ENCODE measurements around the gene PCDHGB3.
"Not testable (repeated sequence)": the region's sequence is repeated elsewhere in the genome, so short reads cannot be mapped to it uniquely, and the experiment has no call there.

The PCDHGB3 gene

DNA sequence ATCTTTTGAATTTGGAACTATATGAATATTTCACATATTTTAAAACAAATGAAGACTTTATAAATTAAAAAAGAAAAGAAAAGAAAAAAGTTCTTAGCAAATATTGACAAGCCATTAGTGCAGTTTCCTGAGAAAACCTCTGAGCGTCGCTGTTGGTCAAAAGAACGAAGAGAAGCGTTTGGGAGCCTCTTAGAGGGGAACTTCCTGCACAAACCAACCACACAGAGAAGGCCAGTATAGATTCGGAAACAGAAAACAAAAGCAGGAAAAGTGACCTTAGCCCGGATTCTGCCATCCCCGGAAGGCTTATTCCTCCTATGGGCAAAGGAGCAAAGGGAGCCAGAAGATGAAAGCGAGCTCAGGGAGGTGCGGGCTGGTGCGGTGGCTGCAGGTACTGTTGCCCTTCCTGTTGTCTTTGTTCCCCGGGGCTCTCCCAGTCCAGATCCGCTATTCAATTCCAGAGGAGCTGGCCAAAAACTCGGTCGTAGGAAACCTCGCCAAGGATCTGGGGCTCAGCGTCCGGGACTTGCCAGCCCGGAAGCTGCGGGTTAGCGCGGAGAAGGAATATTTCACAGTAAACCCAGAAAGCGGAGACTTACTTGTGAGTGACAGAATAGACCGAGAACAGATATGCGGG, 10.1 kb upstream of the PCDHGB3 start, which contains the start of gene PCDHGB2:
Gene PCDHGB2, plus strand, starts transcription at position 205 of the 637 bp plus-strand sequence. Its CDS starts 142 bp downstream, at position 347.
- no peak for DNase-seq

GRCh38 chr5:141360685-141361084, 9.4 kb upstream of the PCDHGB3 start:
- no peak for DNase-seq

GRCh38 chr5:141362719-141363118, 7.3 kb upstream of the PCDHGB3 start:
- DNase-seq, result no peak

- no peak for DNase-seq
These were observed 5.9 kb upstream of the PCDHGB3 start, which contains the start of gene PCDHGA5 for GRCh38 chr5:141363952-141364660. TSS of gene PCDHGA5 (plus strand) at chr5:141364162. CDS start at chr5:141364331, 169 bp downstream.

- no peak for DNase-seq
These were observed 3.8 kb upstream of the PCDHGB3 start for GRCh38 chr5:141366016-141366896.

DNA sequence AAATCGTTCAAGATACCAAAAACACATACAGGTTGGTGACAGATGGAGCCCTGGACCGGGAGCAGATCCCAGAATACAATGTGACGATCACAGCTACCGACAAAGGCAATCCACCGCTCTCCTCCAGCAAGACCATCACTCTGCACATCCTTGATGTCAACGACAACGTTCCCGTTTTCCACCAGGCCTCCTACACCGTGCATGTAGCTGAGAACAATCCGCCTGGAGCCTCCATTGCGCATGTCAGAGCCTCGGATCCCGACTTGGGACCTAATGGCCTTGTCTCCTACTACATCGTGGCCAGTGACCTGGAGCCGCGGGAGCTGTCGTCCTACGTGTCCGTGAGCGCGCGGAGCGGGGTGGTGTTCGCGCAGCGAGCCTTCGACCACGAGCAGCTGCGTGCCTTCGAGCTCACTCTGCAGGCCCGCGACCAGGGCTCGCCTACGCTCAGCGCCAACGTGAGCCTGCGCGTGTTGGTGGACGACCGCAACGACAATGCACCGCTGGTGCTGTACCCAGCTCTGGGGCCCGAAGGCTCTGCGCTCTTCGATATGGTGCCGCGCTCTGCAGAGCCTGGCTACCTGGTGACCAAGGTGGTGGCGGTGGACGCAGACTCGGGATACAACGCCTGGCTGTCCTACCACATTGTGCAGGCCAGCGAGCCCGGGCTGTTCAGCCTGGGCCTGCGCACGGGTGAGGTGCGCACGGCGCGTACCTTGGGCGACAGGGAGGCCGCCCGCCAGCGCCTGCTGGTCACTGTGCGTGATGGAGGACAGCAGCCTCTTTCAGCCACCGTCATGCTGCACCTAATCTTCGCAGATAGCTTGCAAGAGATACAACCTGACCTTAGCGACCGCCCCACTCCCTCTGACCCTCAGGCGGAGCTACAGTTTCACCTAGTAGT, 1.8 kb downstream of the PCDHGB3 start:
- DNase-seq, result no peak

DNA sequence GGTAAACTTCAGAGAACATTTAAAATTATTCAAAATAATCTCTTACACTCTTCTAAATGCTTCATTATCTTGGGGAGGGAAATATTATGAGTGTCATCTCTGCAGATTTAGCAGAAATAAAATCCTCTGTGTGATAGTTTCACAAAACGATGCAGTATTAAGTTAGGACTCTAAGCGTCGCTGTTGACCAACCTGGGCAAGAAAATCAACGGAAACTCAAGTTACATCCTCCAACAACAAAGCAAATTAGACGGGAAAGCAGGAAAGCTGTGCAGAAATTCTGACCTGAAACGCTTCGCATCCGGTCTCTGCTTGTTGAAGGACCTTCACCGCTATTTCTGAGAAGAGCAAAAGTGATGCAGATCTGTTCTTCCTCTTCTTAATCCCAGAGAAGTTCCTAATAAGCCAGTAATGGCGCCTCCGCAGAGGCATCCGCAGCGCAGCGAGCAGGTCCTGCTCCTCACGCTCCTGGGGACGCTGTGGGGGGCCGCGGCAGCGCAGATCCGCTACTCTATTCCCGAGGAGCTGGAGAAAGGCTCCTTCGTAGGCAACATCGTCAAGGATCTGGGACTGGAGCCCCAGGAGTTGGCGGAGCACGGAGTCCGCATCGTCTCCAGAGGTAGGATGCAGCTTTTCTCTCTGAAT, 3.8 kb downstream of the PCDHGB3 start, which contains the start of gene PCDHGA6:
Gene PCDHGA6, plus strand, starts transcription at position 219 of the 645 bp plus-strand sequence. Its CDS starts 193 bp downstream, at position 412.
- no peak for DNase-seq

GRCh38 chr5:141374627-141375026, 4.6 kb downstream of the PCDHGB3 start:
- DNase-seq, result no peak

- not testable (repeated sequence) for DNase-seq
These were observed 5.6 kb downstream of the PCDHGB3 start for GRCh38 chr5:141375444-141376155.

GRCh38 chr5:141382469-141383294, 12.6 kb downstream of the PCDHGB3 start, which contains the start of gene PCDHGA7:
TSS of gene PCDHGA7 (plus strand) at chr5:141382742. CDS start at chr5:141382900, 158 bp downstream.
- no peak for DNase-seq

GRCh38 chr5:141383345-141383744, 13.3 kb downstream of the PCDHGB3 start:
- DNase-seq, result no peak

DNA sequence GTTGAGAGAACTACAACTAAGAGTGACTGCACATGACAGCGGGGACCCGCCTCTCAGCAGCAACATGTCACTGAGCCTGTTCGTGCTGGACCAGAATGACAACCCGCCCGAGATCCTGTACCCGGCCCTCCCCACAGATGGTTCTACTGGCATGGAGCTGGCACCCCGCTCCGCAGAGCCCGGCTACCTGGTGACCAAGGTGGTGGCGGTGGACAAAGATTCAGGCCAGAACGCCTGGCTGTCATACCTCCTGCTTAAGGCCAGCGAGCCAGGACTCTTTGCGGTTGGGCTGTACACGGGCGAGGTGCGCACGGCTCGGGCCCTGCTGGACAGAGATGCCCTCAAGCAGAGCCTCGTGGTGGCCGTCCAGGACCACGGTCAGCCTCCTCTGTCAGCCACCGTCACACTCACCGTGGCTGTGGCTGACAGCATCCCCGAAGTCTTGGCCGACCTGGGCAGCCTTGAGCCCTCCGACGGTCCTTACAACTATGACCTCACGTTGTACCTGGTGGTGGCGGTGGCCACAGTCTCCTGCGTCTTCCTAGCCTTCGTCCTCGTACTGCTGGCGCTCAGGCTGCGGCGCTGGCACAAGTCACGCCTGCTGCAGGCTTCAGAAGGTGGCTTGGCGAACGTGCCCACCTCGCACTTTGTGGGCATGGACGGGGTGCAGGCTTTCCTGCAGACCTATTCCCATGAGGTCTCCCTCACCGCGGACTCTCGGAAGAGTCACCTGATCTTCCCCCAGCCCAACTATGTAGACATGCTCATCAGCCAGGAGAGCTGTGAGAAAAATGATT, 14.6 kb downstream of the PCDHGB3 start:
- DNase-seq, result no peak

GRCh38 chr5:141387557-141388311, 17.7 kb downstream of the PCDHGB3 start, which contains the start of gene PCDHGB4:
TSS of gene PCDHGB4 (plus strand) at chr5:141387698. CDS start at chr5:141387885, 187 bp downstream.
- DNase-seq, result not testable (repeated sequence)

DNA sequence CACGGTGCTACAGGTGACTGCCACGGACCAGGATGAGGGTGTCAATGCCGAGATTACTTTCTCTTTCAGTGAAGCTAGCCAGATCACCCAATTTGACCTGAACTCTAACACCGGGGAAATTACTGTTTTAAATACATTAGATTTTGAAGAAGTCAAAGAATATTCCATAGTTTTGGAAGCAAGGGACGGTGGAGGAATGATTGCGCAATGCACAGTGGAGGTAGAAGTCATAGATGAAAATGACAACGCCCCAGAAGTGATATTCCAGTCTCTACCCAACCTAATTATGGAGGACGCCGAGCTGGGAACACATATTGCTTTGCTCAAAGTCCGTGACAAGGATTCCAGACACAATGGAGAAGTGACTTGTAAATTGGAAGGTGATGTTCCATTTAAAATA, 18.6 kb downstream of the PCDHGB3 start:
- no peak for DNase-seq

DNA sequence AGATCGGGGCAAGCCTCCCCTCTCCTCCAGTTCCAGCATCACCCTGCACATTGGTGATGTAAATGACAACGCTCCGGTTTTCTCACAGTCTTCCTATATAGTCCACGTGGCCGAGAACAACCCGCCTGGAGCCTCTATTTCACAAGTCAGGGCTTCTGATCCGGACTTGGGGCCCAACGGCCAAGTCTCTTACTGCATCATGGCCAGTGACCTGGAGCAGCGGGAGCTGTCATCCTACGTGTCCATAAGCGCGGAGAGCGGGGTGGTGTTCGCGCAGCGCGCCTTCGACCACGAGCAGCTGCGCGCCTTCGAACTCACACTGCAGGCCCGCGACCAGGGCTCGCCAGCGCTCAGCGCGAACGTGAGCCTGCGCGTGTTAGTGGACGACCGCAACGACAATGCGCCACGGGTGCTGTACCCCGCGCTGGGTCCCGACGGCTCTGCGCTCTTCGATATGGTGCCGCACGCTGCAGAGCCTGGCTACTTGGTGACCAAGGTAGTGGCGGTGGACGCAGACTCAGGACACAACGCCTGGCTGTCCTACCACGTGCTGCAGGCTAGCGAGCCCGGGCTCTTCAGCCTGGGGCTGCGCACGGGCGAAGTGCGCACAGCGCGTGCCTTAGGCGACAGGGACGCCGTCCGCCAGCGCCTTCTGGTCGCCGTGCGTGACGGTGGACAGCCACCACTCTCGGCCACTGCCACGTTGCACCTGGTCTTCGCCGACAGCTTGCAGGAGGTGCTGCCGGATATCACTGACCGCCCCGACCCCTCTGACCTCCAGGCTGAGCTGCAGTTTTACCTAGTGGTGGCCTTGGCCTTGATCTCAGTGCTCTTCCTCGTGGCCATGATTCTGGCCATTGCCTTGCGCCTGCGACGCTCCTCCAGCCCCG, 19.4 kb downstream of the PCDHGB3 start:
- no peak for DNase-seq

DNA sequence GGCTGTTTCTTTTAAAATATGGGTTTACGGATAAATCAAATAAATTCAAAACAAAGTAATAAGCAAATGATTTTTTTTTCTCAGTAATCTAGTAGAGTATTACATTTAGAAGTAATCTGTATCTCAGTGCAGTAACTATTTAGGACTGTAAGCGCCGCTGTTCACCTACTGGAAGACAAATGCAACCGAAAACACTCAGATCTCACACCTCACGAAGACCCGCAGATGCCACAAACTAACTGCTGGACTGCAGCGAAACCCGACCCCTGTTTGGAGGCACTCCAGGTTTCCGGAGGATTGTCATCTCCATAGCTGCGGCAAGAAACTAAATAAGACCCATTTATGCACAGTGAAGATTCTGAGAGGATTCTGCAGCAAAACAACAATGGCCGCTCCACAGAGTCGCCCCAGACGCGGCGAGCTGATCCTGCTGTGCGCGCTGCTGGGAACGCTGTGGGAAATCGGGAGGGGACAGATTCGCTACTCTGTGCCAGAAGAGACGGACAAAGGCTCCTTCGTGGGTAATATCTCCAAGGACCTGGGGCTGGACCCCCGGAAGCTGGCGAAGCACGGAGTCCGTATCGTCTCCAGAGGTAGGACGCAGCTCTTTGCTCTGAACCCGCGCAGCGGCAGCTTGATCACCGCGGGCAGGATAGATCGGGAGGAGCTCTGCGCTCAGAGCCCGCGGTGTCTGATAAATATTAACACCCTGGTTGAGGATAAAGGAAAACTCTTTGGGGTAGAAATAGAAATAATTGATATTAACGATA, 22.6 kb downstream of the PCDHGB3 start, which contains the start of gene PCDHGA8:
Gene PCDHGA8, plus strand, starts transcription at position 205 of the 770 bp plus-strand sequence. Its CDS starts 181 bp downstream, at position 386.
- no peak for DNase-seq
